ENCODE results near the gene ARHGAP11A. TPM values are rescaled to one million over a fixed set of nuclear protein-coding genes. Genes with fewer than 3 reads are reported as not detected.
"Not testable (repeated sequence)": the region's sequence is repeated elsewhere in the genome, so short reads cannot be mapped to it uniquely, and the experiment has no call there.

The ARHGAP11A gene
- total RNA-seq (10 to 100 TPM in 1 of 2 donors, 1 to 10 TPM in 1; 7.6 to 13.0 TPM), total RNA-seq (5.2 to 11.2 reads per million in 2 donors)

GRCh38 chr15:32615051-32615870 is at the start of gene ARHGAP11A:
TSS of gene ARHGAP11A (plus strand) at chr15:32615504. CDS start at chr15:32616212, 708 bp downstream.
- H3K9me3 ChIP-seq (ENCODE audit: control insufficient read depth, low read length, poor library complexity, severe bottlenecking); H3K27me3 Mint-ChIP-seq; H3K36me3 Mint-ChIP-seq (ENCODE audit: low read depth): not testable (repeated sequence)
- ATAC-seq (peak; percentile 90), DNase-seq (peak; percentile 57 to 75 (median 73))
- H3K4me1 Mint-ChIP-seq, result peaks cover 15% of the 10 kb centered on the region
- H3K4me3 Mint-ChIP-seq, result peak within 1 kb of the TSS; percentile 99
- peak within 1 kb of the TSS; percentile 93 for H3K27ac Mint-ChIP-seq

GRCh38 chr15:32568988-32569387 is 46.3 kb upstream of the ARHGAP11A start:
- ATAC-seq; H3K4me3 Mint-ChIP-seq; H3K4me1 Mint-ChIP-seq; H3K27ac Mint-ChIP-seq; DNase-seq; H3K27me3 Mint-ChIP-seq; H3K9me3 ChIP-seq (ENCODE audit: control insufficient read depth, low read length, poor library complexity, severe bottlenecking); H3K36me3 Mint-ChIP-seq (ENCODE audit: low read depth): not testable (repeated sequence)

GRCh38 chr15:32578482-32578881 is 36.8 kb upstream of the ARHGAP11A start:
- ATAC-seq; H3K9me3 ChIP-seq (ENCODE audit: control insufficient read depth, low read length, poor library complexity, severe bottlenecking); H3K4me3 Mint-ChIP-seq; H3K36me3 Mint-ChIP-seq (ENCODE audit: low read depth); H3K27ac Mint-ChIP-seq; DNase-seq; H3K4me1 Mint-ChIP-seq; H3K27me3 Mint-ChIP-seq: not testable (repeated sequence)

GRCh38 chr15:32585844-32586243 is 29.5 kb upstream of the ARHGAP11A start:
- H3K36me3 Mint-ChIP-seq (ENCODE audit: low read depth); DNase-seq; H3K27ac Mint-ChIP-seq; H3K9me3 ChIP-seq (ENCODE audit: control insufficient read depth, low read length, poor library complexity, severe bottlenecking); H3K27me3 Mint-ChIP-seq; H3K4me1 Mint-ChIP-seq; ATAC-seq; H3K4me3 Mint-ChIP-seq: not testable (repeated sequence)

- H3K4me3 Mint-ChIP-seq; DNase-seq; H3K9me3 ChIP-seq (ENCODE audit: control insufficient read depth, low read length, poor library complexity, severe bottlenecking); H3K36me3 Mint-ChIP-seq (ENCODE audit: low read depth); H3K4me1 Mint-ChIP-seq; H3K27ac Mint-ChIP-seq; H3K27me3 Mint-ChIP-seq; ATAC-seq: not testable (repeated sequence)
Observed at GRCh38 chr15:32593151-32593550, 22.2 kb upstream of the ARHGAP11A start, which contains the start of gene GOLGA8N. TSS of gene GOLGA8N (plus strand) at chr15:32593456.

- not testable (repeated sequence) for H3K9me3 ChIP-seq (ENCODE audit: control insufficient read depth, low read length, poor library complexity, severe bottlenecking); ATAC-seq; H3K27me3 Mint-ChIP-seq; H3K27ac Mint-ChIP-seq; H3K36me3 Mint-ChIP-seq (ENCODE audit: low read depth); H3K4me3 Mint-ChIP-seq; DNase-seq; H3K4me1 Mint-ChIP-seq
Observed at GRCh38 chr15:32609518-32609917, 5.8 kb upstream of the ARHGAP11A start.

GRCh38 chr15:32610719-32611118 is 4.6 kb upstream of the ARHGAP11A start:
- H3K4me3 Mint-ChIP-seq; H3K9me3 ChIP-seq (ENCODE audit: control insufficient read depth, low read length, poor library complexity, severe bottlenecking); H3K36me3 Mint-ChIP-seq (ENCODE audit: low read depth); H3K4me1 Mint-ChIP-seq; ATAC-seq; H3K27me3 Mint-ChIP-seq; H3K27ac Mint-ChIP-seq; DNase-seq: not testable (repeated sequence)

GRCh38 chr15:32614712-32615050 is 623 bp upstream of the ARHGAP11A start:
- Mint-ChIP-seq H3K4me1 (peaks cover 15% of the 10 kb centered on the region), H3K27ac (peak overlapping the region; percentile 93), H3K4me3 (peak overlapping the region; percentile 99)
- ATAC-seq, result peak; percentile 17
- DNase-seq; H3K27me3 Mint-ChIP-seq; H3K36me3 Mint-ChIP-seq (ENCODE audit: low read depth); H3K9me3 ChIP-seq (ENCODE audit: control insufficient read depth, low read length, poor library complexity, severe bottlenecking): not testable (repeated sequence)

GRCh38 chr15:32615871-32616426 is 645 bp downstream of the ARHGAP11A start:
- Mint-ChIP-seq H3K4me3 (peak overlapping the region; percentile 99), H3K27ac (peak overlapping the region; percentile 93), H3K4me1 (peaks cover 15% of the 10 kb centered on the region)
- peak; percentile 11 for ATAC-seq
- H3K27me3 Mint-ChIP-seq; H3K9me3 ChIP-seq (ENCODE audit: control insufficient read depth, low read length, poor library complexity, severe bottlenecking); DNase-seq; H3K36me3 Mint-ChIP-seq (ENCODE audit: low read depth): not testable (repeated sequence)

- H3K36me3 Mint-ChIP-seq (ENCODE audit: low read depth), result peaks cover 8% of the 10 kb centered on the region
- H3K27ac Mint-ChIP-seq, result no peak overlapping the region
- H3K27me3 Mint-ChIP-seq, result no peaks in the 10 kb centered on the region
- DNase-seq, result no peak
- no peaks in the 10 kb centered on the region for H3K9me3 ChIP-seq (ENCODE audit: control insufficient read depth, low read length, poor library complexity, severe bottlenecking)
- H3K4me1 Mint-ChIP-seq, result peaks cover 5% of the 10 kb centered on the region
- ATAC-seq, result no peak
- no peak overlapping the region for H3K4me3 Mint-ChIP-seq
Observed at GRCh38 chr15:32636410-32636809, 21.1 kb downstream of the ARHGAP11A start.

- H3K9me3 ChIP-seq (ENCODE audit: control insufficient read depth, low read length, poor library complexity, severe bottlenecking), result no peaks in the 10 kb centered on the region
- peaks cover 5% of the 10 kb centered on the region for H3K4me1 Mint-ChIP-seq
- H3K27me3 Mint-ChIP-seq, result no peaks in the 10 kb centered on the region
- DNase-seq, result no peak
- H3K4me3 Mint-ChIP-seq, result no peak overlapping the region
- no peak for ATAC-seq
- no peak overlapping the region for H3K27ac Mint-ChIP-seq
- H3K36me3 Mint-ChIP-seq (ENCODE audit: low read depth), result peaks cover 8% of the 10 kb centered on the region
Observed at GRCh38 chr15:32636908-32637567, 21.7 kb downstream of the ARHGAP11A start.

GRCh38 chr15:32637704-32638103 is 22.4 kb downstream of the ARHGAP11A start:
- DNase-seq (no peak), ATAC-seq (no peak)
- Mint-ChIP-seq H3K27me3 (no peaks in the 10 kb centered on the region), H3K27ac (no peak overlapping the region), H3K36me3 (ENCODE audit: low read depth) (peaks cover 8% of the 10 kb centered on the region), H3K4me1 (peaks cover 5% of the 10 kb centered on the region), H3K4me3 (no peak overlapping the region)
- H3K9me3 ChIP-seq (ENCODE audit: control insufficient read depth, low read length, poor library complexity, severe bottlenecking), result no peaks in the 10 kb centered on the region

GRCh38 chr15:32641517-32642059 is 26.3 kb downstream of the ARHGAP11A start, which contains the start of gene SCG5:
TSS of gene SCG5 (plus strand) at chr15:32641710. CDS start at chr15:32643593, 1,883 bp downstream.
- H3K9me3 ChIP-seq (ENCODE audit: control insufficient read depth, low read length, poor library complexity, severe bottlenecking), result no peaks in the 10 kb centered on the region
- H3K27ac Mint-ChIP-seq, result no peak within 1 kb of the TSS
- H3K4me1 Mint-ChIP-seq, result peaks cover 2% of the 10 kb centered on the region

More at GRCh38 chr15:32641517-32642059, 26.3 kb downstream of the ARHGAP11A start, which contains the start of gene SCG5:
- no peak for ATAC-seq
- Mint-ChIP-seq H3K4me3 (peak within 1 kb of the TSS; percentile 43), H3K36me3 (ENCODE audit: low read depth) (peaks cover 2% of the 10 kb centered on the region), H3K27me3 (no peaks in the 10 kb centered on the region)
- no peak for DNase-seq
